GM12878 (cell line): Measurements from ENCODE around the gene TBX4.
"Not testable (repeated sequence)": the region's sequence is repeated elsewhere in the genome, so short reads cannot be mapped to it uniquely, and the experiment has no call there.

Source experiments
- BHLHE40 ChIP-seq, 2 experiments: fragments of 450-650 bp in 1 of 2; IDR thresholded peaks; 2 replicates each; pipeline ENCODE4 v1.6.1; 2011 to 2017; ENCODE audit warnings: low read depth in 2 of 2, borderline replicate concordance in 1 of 2, improper control_type of control experiment in 1 of 2, low read length in 1 of 2, mild to moderate bottlenecking in 1 of 2
- GATAD2B ChIP-seq: fragments of 450-650 bp; conservative IDR thresholded peaks from 2 replicates; pipeline ENCODE4 v1.6.1; 2017; ENCODE audit warnings: low read depth, mild to moderate bottlenecking, moderate library complexity
- POLR2A ChIP-seq: IDR thresholded peaks from 2 replicates; pipeline ENCODE4 v1.6.1; 2011; ENCODE audit warnings: low read depth, mild to moderate bottlenecking, low read length
- RAD21 ChIP-seq: IDR thresholded peaks from 2 replicates; pipeline ENCODE4 v1.6.1; 2011; ENCODE audit warnings: mild to moderate bottlenecking, low read depth, low read length, moderate library complexity; ENCODE audit not compliant: insufficient read depth
- TF ChIP-seq, protein P1 (sequence below): IDR thresholded peaks from 2 replicates; pipeline ENCODE4 v1.6.1; 2012; ENCODE audit warnings: mild to moderate bottlenecking, low read depth, low read length
- TF ChIP-seq, protein P2 (sequence below), 3 experiments: IDR thresholded peaks in 2 of 3; conservative IDR thresholded peaks in 1 of 3; 2 replicates each; pipeline ENCODE4 v1.5.1; 2011; ENCODE audit warnings: low read depth in 3 of 3, low read length in 3 of 3, mild to moderate bottlenecking in 3 of 3, control low read depth in 2 of 3, moderate library complexity in 2 of 3, inconsistent platforms in 1 of 3, mixed read lengths in 1 of 3; ENCODE audit not compliant: control insufficient read depth in 2 of 3, insufficient read depth in 1 of 3; ENCODE audit errors: extremely low read depth in 1 of 3

DNA sequence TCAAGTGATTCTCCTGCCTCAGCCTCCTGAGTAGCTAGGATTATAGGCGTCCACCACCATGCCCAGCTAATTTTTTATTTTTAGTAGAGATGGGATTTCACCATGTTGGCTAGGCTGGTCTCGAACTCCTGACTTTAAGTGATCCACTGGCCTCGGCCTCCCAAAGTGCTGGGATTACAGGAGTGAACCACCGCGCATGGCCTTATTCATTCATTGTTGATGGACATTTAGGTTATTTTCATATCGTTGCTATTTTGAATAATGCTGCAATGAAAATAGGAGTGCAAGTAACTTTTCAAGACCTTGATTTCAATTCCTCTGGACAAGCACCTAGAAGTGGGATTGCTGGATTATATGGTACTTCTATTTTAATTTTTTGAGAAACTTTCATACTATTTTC, 22.4 kb upstream of the TBX4 start:
- TF ChIP-seq, protein P1, sequence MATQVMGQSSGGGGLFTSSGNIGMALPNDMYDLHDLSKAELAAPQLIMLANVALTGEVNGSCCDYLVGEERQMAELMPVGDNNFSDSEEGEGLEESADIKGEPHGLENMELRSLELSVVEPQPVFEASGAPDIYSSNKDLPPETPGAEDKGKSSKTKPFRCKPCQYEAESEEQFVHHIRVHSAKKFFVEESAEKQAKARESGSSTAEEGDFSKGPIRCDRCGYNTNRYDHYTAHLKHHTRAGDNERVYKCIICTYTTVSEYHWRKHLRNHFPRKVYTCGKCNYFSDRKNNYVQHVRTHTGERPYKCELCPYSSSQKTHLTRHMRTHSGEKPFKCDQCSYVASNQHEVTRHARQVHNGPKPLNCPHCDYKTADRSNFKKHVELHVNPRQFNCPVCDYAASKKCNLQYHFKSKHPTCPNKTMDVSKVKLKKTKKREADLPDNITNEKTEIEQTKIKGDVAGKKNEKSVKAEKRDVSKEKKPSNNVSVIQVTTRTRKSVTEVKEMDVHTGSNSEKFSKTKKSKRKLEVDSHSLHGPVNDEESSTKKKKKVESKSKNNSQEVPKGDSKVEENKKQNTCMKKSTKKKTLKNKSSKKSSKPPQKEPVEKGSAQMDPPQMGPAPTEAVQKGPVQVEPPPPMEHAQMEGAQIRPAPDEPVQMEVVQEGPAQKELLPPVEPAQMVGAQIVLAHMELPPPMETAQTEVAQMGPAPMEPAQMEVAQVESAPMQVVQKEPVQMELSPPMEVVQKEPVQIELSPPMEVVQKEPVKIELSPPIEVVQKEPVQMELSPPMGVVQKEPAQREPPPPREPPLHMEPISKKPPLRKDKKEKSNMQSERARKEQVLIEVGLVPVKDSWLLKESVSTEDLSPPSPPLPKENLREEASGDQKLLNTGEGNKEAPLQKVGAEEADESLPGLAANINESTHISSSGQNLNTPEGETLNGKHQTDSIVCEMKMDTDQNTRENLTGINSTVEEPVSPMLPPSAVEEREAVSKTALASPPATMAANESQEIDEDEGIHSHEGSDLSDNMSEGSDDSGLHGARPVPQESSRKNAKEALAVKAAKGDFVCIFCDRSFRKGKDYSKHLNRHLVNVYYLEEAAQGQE, result not testable (repeated sequence)
- TF ChIP-seq GATAD2B; POLR2A; BHLHE40 (IDR thresholded peaks at IDR 0.05; ENCODE audit: borderline replicate concordance in 1 of 2, low read depth in 2 of 2, low read length in 1 of 2); RAD21: not testable (repeated sequence)
- TF ChIP-seq, protein P2, sequence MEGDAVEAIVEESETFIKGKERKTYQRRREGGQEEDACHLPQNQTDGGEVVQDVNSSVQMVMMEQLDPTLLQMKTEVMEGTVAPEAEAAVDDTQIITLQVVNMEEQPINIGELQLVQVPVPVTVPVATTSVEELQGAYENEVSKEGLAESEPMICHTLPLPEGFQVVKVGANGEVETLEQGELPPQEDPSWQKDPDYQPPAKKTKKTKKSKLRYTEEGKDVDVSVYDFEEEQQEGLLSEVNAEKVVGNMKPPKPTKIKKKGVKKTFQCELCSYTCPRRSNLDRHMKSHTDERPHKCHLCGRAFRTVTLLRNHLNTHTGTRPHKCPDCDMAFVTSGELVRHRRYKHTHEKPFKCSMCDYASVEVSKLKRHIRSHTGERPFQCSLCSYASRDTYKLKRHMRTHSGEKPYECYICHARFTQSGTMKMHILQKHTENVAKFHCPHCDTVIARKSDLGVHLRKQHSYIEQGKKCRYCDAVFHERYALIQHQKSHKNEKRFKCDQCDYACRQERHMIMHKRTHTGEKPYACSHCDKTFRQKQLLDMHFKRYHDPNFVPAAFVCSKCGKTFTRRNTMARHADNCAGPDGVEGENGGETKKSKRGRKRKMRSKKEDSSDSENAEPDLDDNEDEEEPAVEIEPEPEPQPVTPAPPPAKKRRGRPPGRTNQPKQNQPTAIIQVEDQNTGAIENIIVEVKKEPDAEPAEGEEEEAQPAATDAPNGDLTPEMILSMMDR (IDR thresholded peaks at IDR 0.05 in 2 of 3, conservative IDR thresholded peaks at IDR 0.05 in 1 of 3; ENCODE audit: control insufficient read depth in 2 of 3, extremely low read depth in 1 of 3, insufficient read depth in 1 of 3, low read depth in 3 of 3, low read length in 3 of 3), result not testable (repeated sequence)
